Psoas muscle (tissue), 8 donors: ENCODE results near the gene TPM3. TPM values are rescaled to one million over a fixed set of nuclear protein-coding genes. Genes with fewer than 3 reads are reported as not detected.

Experiments used
- ATAC-seq, 4 donors: fragments of 200-7000 bp; cut with Tn5 transposase; one replicate each; pipeline ENCODE4 v1.9.1; 2020; ENCODE audit warnings: moderate library complexity in 3 of 4, mild to moderate bottlenecking in 2 of 4
- DNase-seq, 2 donors: peaks; one replicate each; pipeline ENCODE4 v3.0.0-alpha.2; 2020
- H3K27ac ChIP-seq: fragments of 200-600 bp; one replicate; pipeline ENCODE4 v1.8.0; 2022
- H3K27me3 ChIP-seq, 3 donors: fragments of 200-600 bp in 1 of 3; one replicate each; pipeline versions ENCODE4 v1.6.1 to v1.8.0; 2013 to 2022; ENCODE audit warnings: low read length in 2 of 3, mild to moderate bottlenecking in 2 of 3, moderate library complexity in 1 of 3; ENCODE audit not compliant: insufficient read depth in 3 of 3
- H3K36me3 ChIP-seq, 2 donors: fragments of 200-600 bp in 1 of 2; one replicate each; pipeline versions ENCODE4 v1.6.1 to v1.8.0; 2013 to 2022; ENCODE audit warnings: low read depth in 1 of 2, mild to moderate bottlenecking in 1 of 2, moderate library complexity in 1 of 2; ENCODE audit not compliant: insufficient read depth in 1 of 2
- H3K4me1 ChIP-seq: fragments of 200-600 bp; one replicate; pipeline ENCODE4 v1.8.0; 2022
- H3K4me3 ChIP-seq: fragments of 200-600 bp; one replicate; pipeline ENCODE4 v1.8.0; 2022; ENCODE audit warnings: mild to moderate bottlenecking
- H3K9me3 ChIP-seq: fragments of 200-600 bp; one replicate; pipeline ENCODE4 v1.8.0; 2022
- WGBS, 3 donors: extraction: QIAGEN DNeasy Blood & Tissue Kit; methylation state at CpG; one replicate each; pipeline versions ENCODE4 v1.1.6 to v1.1.7; 2013; 5-methylcytosine and 5-hydroxymethylcytosine counted together
- intact Hi-C, 2 donors: fragments of 100-400 bp; cut with DNase I; formaldehyde crosslinking; loops; one replicate each; pipeline versions ENCODE4 v1.11.0 to v1.14.2; 2022
- polyA plus RNA-seq, 3 donors: library from polyadenylated mRNA; stranded (reverse); fragments of 200-250 nt; gene quantifications; one replicate each; pipeline ENCODE4 v1.2.3, GENCODE V29; 2013
- total RNA-seq, 4 donors: library from RNA; stranded (reverse); fragmentation: NEBNext Ultra II Directional in 2 of 4; extraction: Animal tissue kit (Norgen Biotek cat#: 25700) in 2 of 4; gene quantifications; one replicate each; pipeline versions ENCODE4 v1.2.1 to v1.2.4, GENCODE V29; 2021 to 2023
- TF ChIP-seq, protein P1 (sequence below): fragments of 200-600 bp; IDR thresholded peaks from one replicate; pipeline ENCODE4 v1.8.0; 2022; ENCODE audit warnings: antibody characterized with exemption
- donor health status: healthy with polysubstance abuse.
- donor health status: DM: no; HTN: no; CAD: no; lungs with moderate emphysema.
- donor health status: Bipolar disorder and iron deficiency.
- donor health status: healthy.
- donor health status: DM: yes; HTN: yes; CAD: no.
- donor health status: DM: no; HTN: no; CAD: no.
- donor health status: DM: no; HTN: no; CAD: no.
- donor health status: DM: yes; HTN: yes; CAD: no.

Gene TPM3
- total and polyA plus RNA-seq, 7 donors, result 1,778 to 3,898 (median 2,728) TPM

DNA sequence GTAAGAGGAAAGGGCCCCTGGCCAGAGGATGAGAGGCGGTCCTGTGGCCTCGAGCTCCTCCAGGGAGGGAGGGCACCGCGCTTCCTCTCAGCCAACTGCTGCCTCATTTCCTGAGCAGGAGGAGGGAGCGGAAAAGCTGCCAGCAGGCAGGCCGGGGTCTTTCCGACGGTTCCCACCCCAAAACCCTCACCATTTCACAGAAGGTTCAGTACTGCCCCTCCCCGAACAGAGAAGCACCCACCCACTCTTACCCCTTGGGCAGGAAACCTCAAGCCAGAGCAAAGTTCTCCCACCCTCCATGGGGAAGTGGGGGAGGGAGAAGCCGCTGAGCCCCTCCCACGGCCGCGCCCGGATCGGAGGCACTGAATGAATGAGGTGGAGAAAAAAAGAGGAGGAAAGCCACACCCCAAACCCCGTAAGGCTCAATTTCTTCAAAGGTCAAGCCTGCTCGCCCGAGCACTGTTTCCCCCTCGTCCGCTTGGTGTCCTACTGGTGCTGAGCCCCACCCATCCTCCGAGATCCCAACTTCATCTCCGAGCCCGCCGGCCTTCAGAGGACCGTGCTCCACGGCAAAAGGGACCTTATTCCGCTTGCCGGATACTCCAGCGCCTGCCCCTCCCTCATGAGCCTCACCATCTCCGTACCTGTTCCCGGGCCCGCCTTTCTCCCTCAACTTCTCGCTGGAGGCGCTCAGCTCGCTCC, 9.4 kb downstream of the TPM3 start:
- no peaks in the 10 kb centered on the region for H3K27me3 ChIP-seq
- H3K9me3 ChIP-seq, result no peaks in the 10 kb centered on the region
- ATAC-seq (peak; percentile 36 to 45 (median 41)), DNase-seq (peak; percentile 74 to 81)
- 1% methylated on average over 33 to 35 of the region's 35 CpGs for WGBS, 3 donors
- TF ChIP-seq, protein P1, sequence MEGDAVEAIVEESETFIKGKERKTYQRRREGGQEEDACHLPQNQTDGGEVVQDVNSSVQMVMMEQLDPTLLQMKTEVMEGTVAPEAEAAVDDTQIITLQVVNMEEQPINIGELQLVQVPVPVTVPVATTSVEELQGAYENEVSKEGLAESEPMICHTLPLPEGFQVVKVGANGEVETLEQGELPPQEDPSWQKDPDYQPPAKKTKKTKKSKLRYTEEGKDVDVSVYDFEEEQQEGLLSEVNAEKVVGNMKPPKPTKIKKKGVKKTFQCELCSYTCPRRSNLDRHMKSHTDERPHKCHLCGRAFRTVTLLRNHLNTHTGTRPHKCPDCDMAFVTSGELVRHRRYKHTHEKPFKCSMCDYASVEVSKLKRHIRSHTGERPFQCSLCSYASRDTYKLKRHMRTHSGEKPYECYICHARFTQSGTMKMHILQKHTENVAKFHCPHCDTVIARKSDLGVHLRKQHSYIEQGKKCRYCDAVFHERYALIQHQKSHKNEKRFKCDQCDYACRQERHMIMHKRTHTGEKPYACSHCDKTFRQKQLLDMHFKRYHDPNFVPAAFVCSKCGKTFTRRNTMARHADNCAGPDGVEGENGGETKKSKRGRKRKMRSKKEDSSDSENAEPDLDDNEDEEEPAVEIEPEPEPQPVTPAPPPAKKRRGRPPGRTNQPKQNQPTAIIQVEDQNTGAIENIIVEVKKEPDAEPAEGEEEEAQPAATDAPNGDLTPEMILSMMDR, result peak; percentile 3
- peak overlapping the region; percentile 76 for H3K4me3 ChIP-seq
- intact Hi-C loops, result no loop called here
- peaks cover 53% of the 10 kb centered on the region for H3K4me1 ChIP-seq
- H3K27ac ChIP-seq, result peak overlapping the region; percentile 89
- H3K36me3 ChIP-seq, result peaks cover 11 to 37% of the 10 kb centered on the region in 2 donors

DNA sequence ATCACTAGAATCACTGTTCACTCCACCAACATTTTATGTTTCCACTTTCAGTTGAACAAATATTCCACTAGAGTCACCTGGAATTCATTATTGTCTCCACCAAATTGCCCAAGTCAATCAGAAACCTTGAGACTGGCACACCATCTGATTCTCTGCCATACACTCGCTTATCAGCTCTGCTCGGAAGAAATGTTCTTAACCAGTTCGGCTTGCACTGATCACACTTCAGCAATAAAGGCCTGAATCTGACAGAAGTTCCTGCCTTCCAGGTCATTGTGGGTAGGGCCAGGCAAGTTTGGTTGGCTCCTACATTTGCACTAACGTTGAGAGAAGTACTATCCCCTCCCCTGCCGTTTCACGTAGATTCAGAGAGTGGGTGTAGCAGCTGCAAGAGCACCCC, 10.0 kb downstream of the TPM3 start:
- 0 to 2% (median 2%) methylated on average over 6 of the region's 6 CpGs for WGBS, 3 donors
- intact Hi-C loops, result no loop called here
- ATAC-seq, result no peak
- DNase-seq, result no peak
- peaks cover 12 to 37% of the 10 kb centered on the region in 2 donors for H3K36me3 ChIP-seq
- peak overlapping the region; percentile 76 for H3K4me3 ChIP-seq
- peak overlapping the region; percentile 89 for H3K27ac ChIP-seq
- peaks cover 59% of the 10 kb centered on the region for H3K4me1 ChIP-seq
- no peaks in the 10 kb centered on the region for H3K9me3 ChIP-seq
- no peaks in the 10 kb centered on the region for H3K27me3 ChIP-seq
- TF ChIP-seq, protein P1, result no peak

DNA sequence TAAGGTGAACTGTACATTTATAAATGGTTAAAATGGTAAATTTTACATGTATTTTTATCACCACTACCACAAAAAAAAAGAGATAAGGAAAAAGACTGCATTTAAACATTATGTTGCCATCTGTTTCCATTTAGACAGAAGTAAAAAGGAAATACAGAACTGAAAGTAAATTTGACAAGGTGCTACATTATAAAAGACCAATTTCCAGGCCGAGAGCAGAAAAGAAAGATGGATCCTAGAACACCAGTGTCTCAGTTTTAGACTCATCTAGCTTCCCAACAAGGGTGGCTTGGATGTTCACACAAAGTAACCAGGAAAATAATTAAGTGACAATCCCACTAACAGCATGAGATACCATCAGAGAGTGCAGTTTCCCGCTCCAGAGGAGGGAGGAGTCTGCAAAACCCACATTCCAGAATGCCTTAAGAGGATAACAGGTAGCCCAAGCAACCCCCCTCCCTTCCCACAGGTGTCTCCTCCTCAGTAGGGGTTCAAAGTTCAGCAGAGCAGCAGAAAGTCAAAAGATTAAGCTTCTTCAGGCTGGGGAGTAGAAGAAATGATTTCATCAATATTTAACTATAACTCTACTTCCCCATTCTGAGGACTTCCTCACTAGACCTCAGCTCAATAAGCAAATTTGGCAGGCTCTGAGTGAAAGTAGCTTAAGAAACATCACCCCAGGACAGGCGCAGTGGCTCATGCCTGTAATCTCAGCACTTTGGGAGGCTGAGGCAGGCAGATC, 11.8 kb downstream of the TPM3 start:
- TF ChIP-seq, protein P1, result no peak
- WGBS, 3 donors, result 66 to 74% (median 72%) methylated on average over 3 of the region's 3 CpGs
- peak overlapping the region; percentile 76 for H3K4me3 ChIP-seq
- H3K27me3 ChIP-seq, result no peaks in the 10 kb centered on the region
- peak overlapping the region; percentile 60 for H3K27ac ChIP-seq
- no peak for ATAC-seq
- intact Hi-C loops, result no loop called here
- H3K36me3 ChIP-seq, result peaks cover 16 to 53% of the 10 kb centered on the region in 2 donors
- no peaks in the 10 kb centered on the region for H3K9me3 ChIP-seq
- DNase-seq, result no peak
- peaks cover 71% of the 10 kb centered on the region for H3K4me1 ChIP-seq

DNA sequence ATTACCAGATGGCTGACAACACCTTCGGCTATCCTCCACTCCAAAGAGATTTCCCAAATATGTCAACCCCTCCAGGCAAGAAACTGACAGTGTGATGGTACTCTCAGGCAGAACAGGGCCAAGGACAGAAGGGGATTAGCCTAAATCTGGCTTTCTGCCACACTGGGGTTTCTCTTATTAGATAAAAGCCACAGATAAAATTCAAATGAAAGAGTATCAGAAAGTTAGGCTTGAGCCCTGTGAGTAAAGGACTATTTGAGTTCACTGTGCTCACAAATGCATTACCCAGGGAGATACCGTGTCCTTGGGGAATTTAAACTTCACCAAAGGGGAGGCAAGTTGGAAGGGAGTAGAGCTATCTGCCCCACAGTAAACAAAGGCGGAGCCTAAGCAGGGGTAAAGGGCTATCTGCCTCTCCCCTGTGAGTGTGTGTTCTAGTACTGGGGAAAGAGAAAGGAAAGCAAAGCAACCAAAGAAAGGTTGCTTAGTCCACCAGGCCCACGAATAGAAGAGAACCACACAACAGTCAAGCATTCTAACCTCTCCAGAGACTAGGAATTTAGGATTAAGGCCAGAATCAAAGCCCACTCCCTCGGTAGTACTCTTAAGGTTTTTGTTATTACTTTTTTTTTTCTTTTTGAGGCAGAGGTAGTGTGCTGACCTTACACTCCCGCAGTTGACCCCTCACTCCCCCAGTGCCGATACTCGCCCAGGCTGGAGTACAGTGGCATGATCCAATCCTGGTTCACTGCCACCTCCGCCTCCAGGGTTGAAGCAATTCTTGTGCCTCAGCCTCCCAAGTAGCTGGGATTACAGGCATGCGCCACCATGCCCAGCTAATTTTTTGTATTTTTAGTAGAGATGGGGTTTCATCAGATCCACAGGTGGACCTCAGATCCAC, 12.7 kb downstream of the TPM3 start:
- Histone ChIP-seq H3K36me3 (peaks cover 20 to 62% of the 10 kb centered on the region in 2 donors), H3K27me3 (no peaks in the 10 kb centered on the region), H3K27ac (peak overlapping the region; percentile 60), H3K4me3 (peak overlapping the region; percentile 76), H3K4me1 (peaks cover 71% of the 10 kb centered on the region), H3K9me3 (no peaks in the 10 kb centered on the region)
- 54 to 61% (median 60%) methylated on average over 10 of the region's 10 CpGs for WGBS, 3 donors
- DNase-seq (no peak), ATAC-seq (no peak)
- TF ChIP-seq, protein P1, result no peak
- intact Hi-C loops, result no loop called here
